Liver (tissue), 3 donors: ENCODE measurements around the gene VWC2.

Experiments
- CTCF ChIP-seq: fragments of 150-350 bp; IDR thresholded peaks from 2 replicates; pipeline ENCODE4 v1.5.1; 2017; ENCODE audit warnings: improper control_type of control experiment, low read depth, low read length; ENCODE audit not compliant: missing input control
- JUND ChIP-seq, 2 donors: IDR thresholded peaks; 2 replicates each; pipeline ENCODE4 v1.6.1; 2016; ENCODE audit warnings: antibody characterized with exemption in 2 of 2
- MAX ChIP-seq: IDR thresholded peaks from 2 replicates; pipeline ENCODE4 v1.6.1; 2016; ENCODE audit warnings: antibody characterized with exemption
- RAD21 ChIP-seq, 2 donors: IDR thresholded peaks; 2 replicates each; pipeline ENCODE4 v1.6.1; 2016; ENCODE audit warnings: antibody characterized with exemption in 2 of 2, mild to moderate bottlenecking in 2 of 2
- REST ChIP-seq: IDR thresholded peaks from 2 replicates; pipeline ENCODE4 v1.6.1; 2016; ENCODE audit warnings: antibody characterized with exemption, mild to moderate bottlenecking
- TAF1 ChIP-seq: conservative IDR thresholded peaks from 2 replicates; pipeline ENCODE4 v1.6.1; 2016; ENCODE audit warnings: antibody characterized with exemption, mild to moderate bottlenecking
- YY1 ChIP-seq: IDR thresholded peaks from 2 replicates; pipeline ENCODE4 v1.6.1; 2016; ENCODE audit warnings: antibody characterized with exemption, mild to moderate bottlenecking
- ZBTB33 ChIP-seq: IDR thresholded peaks from 2 replicates; pipeline ENCODE4 v1.6.1; 2016; ENCODE audit warnings: antibody characterized with exemption
- donor health status: healthy.
- donor health status: healthy.

- TF ChIP-seq CTCF (no peak), YY1 (no peak), TAF1 (no peak), MAX (no peak), RAD21 (IDR thresholded peaks at IDR 0.05) (no peak), REST (no peak), ZBTB33 (no peak), JUND (IDR thresholded peaks at IDR 0.05) (no peak)
Measured at GRCh38 chr7:49772916-49773217, 571 bp upstream of the VWC2 start.
